NB4 (cell line): ENCODE data around the gene TMTC3.

Experiments used
- DNase-seq: peaks from one replicate; pipeline ENCODE4 v3.0.0; 2010; ENCODE audit warnings: low read depth
- H3K4me3 ChIP-seq: one replicate; pipeline ENCODE4 v1.5.1; 2011; ENCODE audit warnings: mild to moderate bottlenecking, low read depth, low read length, moderate library complexity
- MYC ChIP-seq: IDR thresholded peaks from 2 replicates; pipeline ENCODE4 v1.6.1; 2011; ENCODE audit warnings: low read depth, low read length
- POLR2A ChIP-seq: IDR thresholded peaks from 2 replicates; pipeline ENCODE4 v1.6.1; 2011; ENCODE audit warnings: mild to moderate bottlenecking; ENCODE audit not compliant: insufficient read length; ENCODE audit errors: extremely low read depth
- TF ChIP-seq, protein P1 (sequence below): IDR thresholded peaks from one replicate; pipeline ENCODE4 v1.5.1; 2012; ENCODE audit warnings: low read depth, low read length
- TF ChIP-seq, protein P2 (sequence below): IDR thresholded peaks from 2 replicates; pipeline ENCODE4 v1.6.1; 2011; ENCODE audit warnings: low read depth, low read length

Gene TMTC3

DNA sequence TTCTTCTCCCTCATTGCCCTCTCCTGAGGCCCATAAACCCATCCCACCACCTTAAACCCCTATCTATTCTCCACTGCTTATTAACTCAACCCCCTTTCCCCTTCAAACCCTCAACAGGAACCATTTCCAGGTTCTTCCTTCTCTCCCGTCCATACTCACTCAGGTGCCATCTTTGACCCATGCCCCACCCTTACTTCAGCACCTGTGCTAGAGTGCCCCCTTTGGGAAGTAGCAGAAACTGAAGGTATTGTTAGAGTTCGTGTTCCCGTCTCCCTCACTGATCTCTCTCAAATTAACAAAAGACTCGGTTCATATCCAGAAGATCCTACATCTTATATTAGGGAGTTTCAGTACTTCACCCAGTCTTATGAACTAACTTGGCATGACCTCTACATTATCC, 86.6 kb downstream of the TMTC3 start:
- no peak overlapping the region for H3K4me3 ChIP-seq
- DNase-seq, result no peak
- TF ChIP-seq, protein P1, sequence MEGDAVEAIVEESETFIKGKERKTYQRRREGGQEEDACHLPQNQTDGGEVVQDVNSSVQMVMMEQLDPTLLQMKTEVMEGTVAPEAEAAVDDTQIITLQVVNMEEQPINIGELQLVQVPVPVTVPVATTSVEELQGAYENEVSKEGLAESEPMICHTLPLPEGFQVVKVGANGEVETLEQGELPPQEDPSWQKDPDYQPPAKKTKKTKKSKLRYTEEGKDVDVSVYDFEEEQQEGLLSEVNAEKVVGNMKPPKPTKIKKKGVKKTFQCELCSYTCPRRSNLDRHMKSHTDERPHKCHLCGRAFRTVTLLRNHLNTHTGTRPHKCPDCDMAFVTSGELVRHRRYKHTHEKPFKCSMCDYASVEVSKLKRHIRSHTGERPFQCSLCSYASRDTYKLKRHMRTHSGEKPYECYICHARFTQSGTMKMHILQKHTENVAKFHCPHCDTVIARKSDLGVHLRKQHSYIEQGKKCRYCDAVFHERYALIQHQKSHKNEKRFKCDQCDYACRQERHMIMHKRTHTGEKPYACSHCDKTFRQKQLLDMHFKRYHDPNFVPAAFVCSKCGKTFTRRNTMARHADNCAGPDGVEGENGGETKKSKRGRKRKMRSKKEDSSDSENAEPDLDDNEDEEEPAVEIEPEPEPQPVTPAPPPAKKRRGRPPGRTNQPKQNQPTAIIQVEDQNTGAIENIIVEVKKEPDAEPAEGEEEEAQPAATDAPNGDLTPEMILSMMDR, result no peak
- TF ChIP-seq MYC, result no peak
- TF ChIP-seq POLR2A, result no peak
- TF ChIP-seq, protein P2, sequence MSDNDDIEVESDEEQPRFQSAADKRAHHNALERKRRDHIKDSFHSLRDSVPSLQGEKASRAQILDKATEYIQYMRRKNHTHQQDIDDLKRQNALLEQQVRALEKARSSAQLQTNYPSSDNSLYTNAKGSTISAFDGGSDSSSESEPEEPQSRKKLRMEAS, result no peak

DNA sequence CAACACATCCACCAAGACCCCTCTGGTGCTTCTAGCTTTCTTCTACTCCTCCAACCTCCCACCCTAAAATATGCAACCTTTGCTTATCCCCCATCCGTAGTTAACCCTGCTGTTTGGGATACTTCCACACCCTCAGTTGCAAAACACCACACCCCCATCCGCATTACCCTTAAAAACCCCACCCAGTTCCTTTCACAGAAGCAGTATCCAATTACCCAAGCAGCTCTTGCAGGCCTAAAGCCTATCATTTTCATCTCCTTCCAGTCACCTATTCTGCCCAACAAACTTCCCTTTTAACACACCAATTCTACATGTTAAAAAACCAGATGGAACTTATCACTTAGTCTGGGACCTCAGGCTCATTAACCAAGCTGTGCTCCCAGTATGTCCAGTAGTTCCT, 88.2 kb downstream of the TMTC3 start:
- TF ChIP-seq, protein P1, result no peak
- TF ChIP-seq POLR2A (no peak), MYC (no peak)
- TF ChIP-seq, protein P2, result no peak
- DNase-seq, result no peak
- no peak overlapping the region for H3K4me3 ChIP-seq

DNA sequence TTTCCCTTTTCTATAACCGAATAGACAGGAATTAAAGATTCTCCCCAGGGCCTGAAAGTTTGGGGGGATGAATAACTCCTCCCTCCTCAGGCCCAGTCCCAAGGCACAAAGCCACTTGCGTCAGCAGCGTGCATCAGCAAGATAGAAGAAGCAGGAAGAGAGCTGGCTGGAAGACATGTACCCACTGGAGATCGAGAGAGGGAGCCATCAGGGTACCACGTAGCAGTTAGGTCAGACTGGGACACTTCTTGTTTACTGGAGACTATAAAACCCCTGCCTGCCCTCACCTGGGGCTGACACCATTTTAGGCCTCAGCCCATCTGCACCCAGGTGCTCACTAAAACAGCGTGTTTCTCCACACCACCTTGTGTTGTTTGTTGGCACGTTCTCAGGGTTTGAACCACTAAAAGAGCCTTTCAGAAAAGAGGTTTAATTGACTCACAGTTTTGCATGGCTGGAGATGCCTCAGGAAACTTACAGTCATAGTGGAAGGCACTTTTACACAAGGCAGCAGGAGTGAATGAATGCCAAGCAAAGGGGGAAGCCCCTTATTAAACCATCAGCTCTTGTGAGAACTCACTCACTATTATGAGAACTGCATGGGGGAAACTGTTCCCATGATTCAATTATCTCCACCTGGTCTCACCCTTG, 93.2 kb downstream of the TMTC3 start:
- no peak overlapping the region for H3K4me3 ChIP-seq
- DNase-seq, result no peak
- no peak for TF ChIP-seq POLR2A
- TF ChIP-seq, protein P1, result no peak

DNA sequence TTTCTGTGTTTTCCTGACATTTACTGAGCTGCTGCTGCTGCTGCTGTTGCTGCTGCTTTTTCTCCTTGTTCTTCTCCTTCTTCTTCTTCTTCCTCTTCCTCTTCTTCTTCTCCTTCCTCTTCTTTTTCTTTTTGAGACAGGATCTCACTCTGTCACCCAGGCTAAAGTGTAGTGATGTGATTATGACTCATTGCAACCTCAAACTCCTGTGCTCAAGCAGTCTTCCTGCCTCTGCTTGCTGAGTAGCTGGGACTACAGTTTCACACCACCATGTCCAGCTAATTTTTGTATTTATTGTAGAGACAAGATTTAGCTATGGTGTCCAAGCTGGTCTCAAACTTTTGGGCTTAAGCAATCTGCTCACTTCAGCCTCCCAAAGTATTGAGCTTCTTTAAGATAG, 95.8 kb downstream of the TMTC3 start:
- H3K4me3 ChIP-seq, result no peak overlapping the region
- TF ChIP-seq, protein P1, result no peak
- DNase-seq, result peak; percentile 41

DNA sequence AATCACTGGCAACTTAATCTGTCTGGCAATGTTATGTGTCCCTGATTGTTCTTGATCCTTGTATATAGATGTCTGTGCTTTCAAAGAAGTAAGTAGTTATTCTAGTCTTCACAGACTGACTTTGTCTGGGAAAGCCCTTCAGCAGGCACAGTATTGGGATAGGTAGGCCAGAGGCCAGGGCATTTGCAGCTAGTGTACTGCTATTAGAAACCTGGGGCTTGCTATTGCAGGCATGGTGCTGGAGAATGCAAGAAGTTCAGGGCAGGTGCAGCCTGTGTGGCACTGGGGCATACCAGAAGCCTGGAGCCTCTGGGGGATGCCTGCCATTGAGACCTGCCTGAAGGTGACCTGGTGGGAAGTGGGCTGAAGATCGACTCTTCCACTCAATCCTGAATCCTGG, 96.3 kb downstream of the TMTC3 start:
- no peak overlapping the region for H3K4me3 ChIP-seq
- no peak for DNase-seq
- no peak for TF ChIP-seq MYC
- TF ChIP-seq POLR2A, result no peak
- TF ChIP-seq, protein P1, result no peak
- TF ChIP-seq, protein P2, result no peak

DNA sequence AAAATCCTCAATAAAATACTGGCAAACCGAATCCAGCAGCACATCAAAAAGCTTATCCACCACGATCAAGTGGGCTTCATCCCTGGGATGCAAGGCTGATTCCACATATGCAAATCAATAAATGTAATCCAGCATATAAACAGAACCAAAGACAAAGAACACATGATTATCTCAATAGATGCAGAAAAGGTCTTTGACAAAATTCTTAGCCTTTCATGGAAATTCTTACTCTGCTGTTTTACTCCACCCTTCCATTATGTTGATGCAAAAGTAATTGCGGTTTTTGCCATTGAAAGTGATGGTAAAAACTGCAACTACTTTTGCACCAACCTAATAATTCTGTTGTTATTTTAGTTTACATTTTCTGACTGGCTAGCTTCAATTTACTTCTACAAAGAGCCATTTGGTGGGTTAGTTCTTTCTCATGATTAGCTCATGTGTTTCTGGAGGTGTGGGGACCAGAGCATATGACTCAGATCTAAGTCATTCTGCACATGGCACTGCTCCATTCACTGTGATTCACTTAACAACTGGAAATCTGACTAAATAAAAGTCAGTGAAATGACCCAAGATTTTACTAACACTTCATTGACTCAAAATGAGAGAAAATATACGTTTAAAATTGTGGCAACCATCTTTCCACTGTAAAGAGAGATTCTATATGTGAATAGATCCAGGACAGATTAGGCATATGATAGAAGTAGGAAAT, 99.9 kb downstream of the TMTC3 start:
- no peak for DNase-seq
- no peak overlapping the region for H3K4me3 ChIP-seq
- TF ChIP-seq POLR2A (no peak), MYC (no peak)
- TF ChIP-seq, protein P2, result no peak
- TF ChIP-seq, protein P1, result no peak
